Measurements from ENCODE around the gene KCNK13.

KCNK13 gene

DNA sequence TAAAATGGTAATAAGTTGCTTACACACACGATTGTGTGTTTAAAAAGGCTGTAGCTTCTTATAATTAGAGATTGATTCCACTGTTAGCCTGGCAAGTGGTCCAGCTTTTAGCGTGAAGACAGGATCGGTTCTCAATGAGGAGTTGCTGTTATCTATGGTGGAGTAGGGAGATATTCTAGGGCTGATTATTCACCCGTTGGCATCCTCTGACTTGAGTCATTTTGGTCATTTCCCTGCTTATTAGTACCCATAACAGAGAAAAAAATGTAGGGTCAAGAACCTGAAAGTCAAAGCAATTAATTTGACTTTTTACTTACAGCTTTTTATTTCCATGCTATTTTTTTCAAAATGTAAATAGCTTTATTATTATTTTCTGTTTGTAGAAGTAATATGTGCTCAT lies 76.0 kb downstream of the KCNK13 start:
- no peak for DNase-seq

DNA sequence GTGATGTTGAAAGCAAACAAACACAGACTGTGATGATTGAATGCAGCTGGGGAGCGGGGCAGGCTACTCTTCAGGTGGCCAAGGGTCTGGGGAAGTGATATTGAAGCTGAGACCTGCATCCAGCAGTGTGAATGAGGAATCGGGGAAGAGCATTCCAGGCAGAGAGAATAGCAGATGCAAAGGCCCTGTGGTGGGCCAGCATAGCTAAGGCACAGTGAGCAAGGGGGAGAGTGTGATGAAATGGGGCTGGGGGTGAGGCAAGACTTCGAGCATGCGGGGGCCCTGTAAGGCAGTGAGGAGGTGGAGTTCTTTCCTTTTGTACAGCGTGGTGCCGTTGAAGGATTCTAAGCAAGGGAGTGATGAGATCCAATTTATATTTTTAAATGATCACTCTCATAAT lies 77.4 kb downstream of the KCNK13 start:
- DNase-seq, result no peak

DNA sequence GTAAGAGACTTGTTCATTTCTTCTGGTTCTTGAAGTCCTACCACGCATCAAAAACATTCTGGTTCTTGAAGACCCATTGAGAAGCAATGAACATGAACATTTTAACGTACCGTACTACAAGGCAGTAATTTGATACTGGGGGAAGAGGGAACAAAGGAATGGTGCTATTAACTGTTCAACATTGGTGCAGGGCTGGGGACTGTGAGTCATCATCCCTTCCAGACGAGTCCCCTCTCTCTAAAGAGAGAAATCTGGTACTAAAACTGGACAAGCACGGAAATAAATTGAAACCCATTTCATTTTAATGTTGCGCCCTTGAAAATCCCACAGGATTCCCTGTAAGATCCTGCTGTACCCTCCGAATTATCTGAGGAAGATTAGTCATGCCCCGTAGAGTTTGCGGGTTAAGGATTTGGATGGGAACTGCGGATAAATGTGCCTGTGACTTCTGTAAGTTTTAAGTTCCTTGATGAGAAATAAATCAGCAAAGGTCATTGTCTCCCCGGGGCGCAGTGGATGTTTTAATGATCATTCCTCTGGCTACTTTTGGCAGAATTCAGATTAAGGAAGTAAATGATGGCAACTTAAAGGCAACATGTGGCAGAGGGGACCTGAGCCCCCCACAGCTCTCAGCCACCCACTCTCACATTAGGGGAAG lies 78.6 kb downstream of the KCNK13 start:
- DNase-seq, result no peak

- DNase-seq, result no peak
These were observed 79.1 kb downstream of the KCNK13 start for GRCh38 chr14:90140956-90141316.

GRCh38 chr14:90153429-90153828 lies 91.6 kb downstream of the KCNK13 start:
- DNase-seq, result no peak

GRCh38 chr14:90154110-90154509 lies 92.3 kb downstream of the KCNK13 start:
- DNase-seq, result no peak

GRCh38 chr14:90159146-90159545 lies 97.4 kb downstream of the KCNK13 start:
- no peak for DNase-seq

GRCh38 chr14:90159688-90160087 lies 97.9 kb downstream of the KCNK13 start:
- DNase-seq, result no peak

DNA sequence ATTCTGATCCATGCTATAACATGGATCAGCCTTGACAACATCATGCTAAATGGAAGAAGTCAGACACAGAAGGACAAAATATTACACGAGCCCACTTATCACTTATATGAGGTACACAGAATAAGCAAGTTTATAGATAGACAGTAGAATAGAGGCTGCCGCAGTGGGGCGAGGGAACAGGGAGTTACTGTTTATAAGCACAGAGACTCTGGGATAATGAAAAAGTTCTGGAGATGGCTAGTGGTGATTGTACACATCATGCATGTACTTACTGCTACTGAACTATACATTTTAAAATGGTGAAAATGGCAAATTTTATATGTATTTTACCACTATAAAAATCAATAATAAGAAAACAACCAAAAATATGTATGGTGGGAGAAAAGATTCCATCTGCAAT lies 99.3 kb downstream of the KCNK13 start:
- DNase-seq, result no peak

- DNase-seq, result no peak
These were observed 106.8 kb downstream of the KCNK13 start for GRCh38 chr14:90168425-90169105.

GRCh38 chr14:90175631-90176030 lies 113.8 kb downstream of the KCNK13 start:
- DNase-seq, result no peak

- DNase-seq, result no peak
These were observed 115.9 kb downstream of the KCNK13 start for GRCh38 chr14:90177539-90178189.

- no peak for DNase-seq
These were observed 117.6 kb downstream of the KCNK13 start for GRCh38 chr14:90179357-90179756.

DNA sequence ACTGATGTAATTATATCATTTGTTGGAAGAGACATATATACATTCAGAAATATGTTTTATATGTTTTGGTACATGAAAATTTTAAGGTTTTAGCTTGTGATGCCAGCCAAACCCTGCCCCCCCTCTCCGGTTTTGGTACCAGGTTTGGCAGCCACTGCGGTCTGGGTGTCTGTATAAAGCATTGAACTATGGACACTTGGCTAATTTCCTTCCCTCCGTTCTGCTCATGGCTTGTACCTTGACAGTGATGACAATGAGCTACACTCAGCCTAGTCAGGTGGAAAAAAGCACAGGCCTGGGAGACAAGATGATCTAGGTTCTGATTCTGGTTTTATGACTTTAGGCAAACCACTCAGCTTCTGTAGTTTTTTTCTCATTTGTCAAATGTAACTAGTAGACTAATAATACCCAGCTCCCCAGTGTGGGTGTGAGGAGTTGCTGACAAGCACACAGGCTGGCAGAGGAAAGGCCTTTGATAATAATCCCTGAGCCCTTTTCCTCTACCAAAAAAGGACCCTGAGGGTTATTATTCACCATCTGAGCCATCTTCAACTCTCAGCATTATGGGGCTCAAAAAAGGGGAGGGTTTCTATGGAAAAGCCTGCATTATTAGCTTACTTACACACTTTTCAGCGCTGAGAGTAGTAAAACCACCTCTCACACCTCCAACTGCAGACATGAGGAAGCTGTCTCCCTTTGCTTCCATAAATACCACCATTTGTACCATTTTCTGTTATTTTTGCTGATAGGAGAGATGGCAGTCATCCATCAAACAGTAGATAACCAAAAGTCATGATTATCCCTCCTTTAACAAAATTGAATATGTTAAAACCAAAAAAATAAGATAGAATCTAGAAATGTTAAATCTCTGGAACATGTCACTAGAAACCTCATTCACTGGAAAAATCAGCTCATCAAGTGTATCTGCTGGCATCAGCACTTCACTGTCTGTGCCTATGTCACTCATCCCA lies 118.3 kb downstream of the KCNK13 start:
- no peak for DNase-seq

GRCh38 chr14:90184094-90184493 lies 122.3 kb downstream of the KCNK13 start:
- DNase-seq, result no peak

DNA sequence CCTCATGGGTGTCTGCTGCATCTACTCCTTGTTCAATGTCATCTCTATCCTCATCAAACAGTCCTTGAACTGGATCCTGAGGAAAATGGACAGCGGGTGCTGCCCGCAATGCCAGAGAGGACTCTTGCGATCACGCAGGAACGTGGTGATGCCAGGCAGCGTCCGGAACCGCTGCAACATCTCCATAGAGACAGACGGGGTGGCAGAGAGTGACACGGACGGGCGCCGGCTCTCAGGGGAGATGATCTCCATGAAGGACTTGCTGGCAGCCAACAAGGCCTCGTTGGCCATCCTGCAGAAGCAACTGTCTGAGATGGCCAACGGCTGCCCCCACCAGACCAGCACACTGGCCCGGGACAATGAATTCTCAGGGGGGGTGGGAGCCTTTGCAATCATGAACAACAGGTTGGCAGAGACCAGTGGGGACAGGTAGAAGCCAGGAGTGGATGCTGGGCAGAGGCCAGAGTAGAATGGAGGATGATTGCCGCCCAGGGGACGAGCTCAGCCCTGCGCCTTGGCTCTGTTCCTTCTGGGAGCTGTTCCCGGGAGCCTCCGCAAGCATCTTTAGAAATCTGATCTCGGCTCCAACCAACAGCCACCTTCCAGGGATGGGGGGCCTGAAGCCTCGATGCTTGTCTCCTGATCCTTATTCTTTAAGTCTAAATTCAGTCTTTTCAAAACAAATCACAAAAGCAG lies 122.9 kb downstream of the KCNK13 start:
- DNase-seq, result no peak

GRCh38 chr14:90188588-90188987 lies 126.8 kb downstream of the KCNK13 start:
- DNase-seq, result no peak

DNA sequence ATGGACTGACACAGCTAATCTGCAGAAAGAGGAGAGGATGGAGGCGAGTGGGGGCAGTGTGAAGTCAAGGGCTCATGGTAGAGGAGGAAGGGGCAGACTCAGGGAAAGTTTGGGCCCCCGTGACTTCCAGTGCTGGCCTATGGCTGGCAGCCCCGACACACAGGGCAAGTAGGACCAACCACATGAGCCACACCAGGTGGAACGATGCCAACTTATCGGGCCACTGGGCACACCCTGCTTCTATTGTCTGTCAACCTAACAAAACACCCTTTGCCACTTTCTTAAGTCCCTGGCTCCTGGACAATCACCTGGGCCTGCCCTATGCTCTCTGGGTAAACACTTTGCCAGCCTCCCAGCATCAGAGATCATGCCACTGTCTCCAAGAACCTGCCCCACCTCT lies 129.4 kb downstream of the KCNK13 start:
- peak in 1 of 2 experiments; percentile 12 for DNase-seq

- DNase-seq, result no peak
These were observed 129.8 kb downstream of the KCNK13 start for GRCh38 chr14:90191585-90191984.

GRCh38 chr14:90193925-90194324 lies 132.1 kb downstream of the KCNK13 start:
- DNase-seq, result no peak

- no peak for DNase-seq
These were observed 132.9 kb downstream of the KCNK13 start for GRCh38 chr14:90194706-90195105.

- DNase-seq, result no peak
These were observed 136.8 kb downstream of the KCNK13 start for GRCh38 chr14:90198541-90199060.
